ENCODE data around the gene MORN4. TPM values are rescaled to one million over a fixed set of nuclear protein-coding genes. Genes with fewer than 3 reads are reported as not detected.

Gene MORN4
- total and polyA plus RNA-seq, 8 donors: 4.1 to 21.1 (median 15.0) TPM

DNA sequence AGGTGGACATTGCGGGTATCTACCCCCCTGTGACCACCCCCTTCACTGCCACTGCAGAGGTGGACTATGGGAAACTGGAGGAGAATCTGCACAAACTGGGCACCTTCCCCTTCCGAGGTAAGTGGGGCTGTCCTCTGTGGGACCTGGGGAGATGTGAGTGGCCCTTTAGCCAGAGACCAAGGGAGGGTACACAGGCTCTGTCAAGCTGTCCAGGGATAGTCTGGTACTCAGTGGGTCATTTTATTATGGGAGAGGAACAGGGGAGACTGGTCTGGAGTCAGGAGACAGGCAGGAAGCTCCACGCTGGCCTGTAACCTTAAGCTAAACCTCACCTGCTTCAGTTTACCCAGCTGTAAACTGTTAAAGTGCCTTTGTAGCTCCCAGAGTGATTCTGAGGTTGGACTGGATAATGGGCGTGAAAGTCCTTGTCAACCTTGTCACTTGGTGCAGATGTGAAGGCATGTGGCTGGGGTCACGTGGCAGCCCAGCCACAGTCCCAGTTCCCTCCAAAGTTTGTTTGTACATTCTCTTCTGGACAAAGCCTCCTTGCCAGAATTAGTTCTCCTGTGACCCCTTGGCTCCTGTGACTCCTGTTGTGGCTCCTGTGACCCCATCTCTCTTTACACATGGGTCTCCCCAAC is 48.4 kb downstream of the MORN4 start:
- TF ChIP-seq, protein P1, sequence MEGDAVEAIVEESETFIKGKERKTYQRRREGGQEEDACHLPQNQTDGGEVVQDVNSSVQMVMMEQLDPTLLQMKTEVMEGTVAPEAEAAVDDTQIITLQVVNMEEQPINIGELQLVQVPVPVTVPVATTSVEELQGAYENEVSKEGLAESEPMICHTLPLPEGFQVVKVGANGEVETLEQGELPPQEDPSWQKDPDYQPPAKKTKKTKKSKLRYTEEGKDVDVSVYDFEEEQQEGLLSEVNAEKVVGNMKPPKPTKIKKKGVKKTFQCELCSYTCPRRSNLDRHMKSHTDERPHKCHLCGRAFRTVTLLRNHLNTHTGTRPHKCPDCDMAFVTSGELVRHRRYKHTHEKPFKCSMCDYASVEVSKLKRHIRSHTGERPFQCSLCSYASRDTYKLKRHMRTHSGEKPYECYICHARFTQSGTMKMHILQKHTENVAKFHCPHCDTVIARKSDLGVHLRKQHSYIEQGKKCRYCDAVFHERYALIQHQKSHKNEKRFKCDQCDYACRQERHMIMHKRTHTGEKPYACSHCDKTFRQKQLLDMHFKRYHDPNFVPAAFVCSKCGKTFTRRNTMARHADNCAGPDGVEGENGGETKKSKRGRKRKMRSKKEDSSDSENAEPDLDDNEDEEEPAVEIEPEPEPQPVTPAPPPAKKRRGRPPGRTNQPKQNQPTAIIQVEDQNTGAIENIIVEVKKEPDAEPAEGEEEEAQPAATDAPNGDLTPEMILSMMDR (IDR thresholded peaks at IDR 0.05): no peak
- no peaks in the 10 kb centered on the region for H3K27me3 ChIP-seq
- no peaks in the 10 kb centered on the region for H3K9me3 ChIP-seq
- H3K4me1 ChIP-seq: no peaks in the 10 kb centered on the region
- intact Hi-C loops (cut with DNase I): no loop called here
- no peak overlapping the region for H3K27ac ChIP-seq
- no peak overlapping the region for H3K4me3 ChIP-seq
- H3K36me3 ChIP-seq: no peaks in the 10 kb centered on the region
- ATAC-seq (no peak), DNase-seq (no peak)

DNA sequence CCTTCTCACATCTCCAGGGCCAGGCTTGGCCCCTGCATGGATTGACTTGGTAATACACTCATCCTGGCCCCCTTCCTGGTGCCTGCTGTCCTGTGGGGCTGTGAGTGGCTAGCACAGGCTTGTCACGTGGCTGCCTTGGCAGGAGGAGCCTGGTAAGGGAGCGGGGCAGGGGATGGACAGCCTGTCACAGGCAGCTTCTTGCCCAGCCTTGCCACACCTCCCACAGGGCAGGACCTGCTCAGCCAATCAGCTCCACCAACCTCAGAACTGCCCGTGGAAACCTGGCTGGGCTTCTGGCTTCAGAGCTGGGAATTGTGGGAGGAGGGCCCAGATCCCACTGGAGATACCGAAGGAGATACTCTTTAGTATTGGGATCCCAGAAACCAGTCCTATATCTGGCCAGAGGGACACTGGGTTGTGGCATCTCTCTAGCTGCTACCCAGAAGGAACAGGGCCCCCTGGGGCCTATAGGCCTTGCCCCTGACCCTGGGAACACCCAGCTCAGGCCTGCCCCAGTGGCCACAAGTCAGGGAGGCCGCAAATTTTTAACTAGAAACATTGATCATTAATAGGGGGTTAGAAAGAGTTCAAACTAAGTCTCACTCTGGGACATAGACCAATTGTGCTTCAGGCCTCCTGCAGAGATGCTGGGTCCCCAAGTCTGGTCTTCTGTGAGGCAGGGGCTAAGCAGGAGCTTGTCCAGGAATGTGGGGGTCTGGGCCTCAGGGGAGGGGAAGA is 49.1 kb downstream of the MORN4 start, which contains the start of gene HOGA1:
Gene HOGA1 (plus strand): TSS at position 330 of the 738 bp plus-strand sequence. CDS start 315 bp downstream, at position 645.
- Histone ChIP-seq H3K36me3 (no peaks in the 10 kb centered on the region), H3K27ac (no peak within 1 kb of the TSS), H3K4me3 (no peak within 1 kb of the TSS), H3K27me3 (no peaks in the 10 kb centered on the region), H3K4me1 (no peaks in the 10 kb centered on the region), H3K9me3 (no peaks in the 10 kb centered on the region)
- ATAC-seq (peak; percentile 84), DNase-seq (peak in 2 of 4 donors; percentile 16 to 61)
- intact Hi-C loops (cut with DNase I): no loop called here
- TF ChIP-seq, protein P1 (IDR thresholded peaks at IDR 0.05): no peak

DNA sequence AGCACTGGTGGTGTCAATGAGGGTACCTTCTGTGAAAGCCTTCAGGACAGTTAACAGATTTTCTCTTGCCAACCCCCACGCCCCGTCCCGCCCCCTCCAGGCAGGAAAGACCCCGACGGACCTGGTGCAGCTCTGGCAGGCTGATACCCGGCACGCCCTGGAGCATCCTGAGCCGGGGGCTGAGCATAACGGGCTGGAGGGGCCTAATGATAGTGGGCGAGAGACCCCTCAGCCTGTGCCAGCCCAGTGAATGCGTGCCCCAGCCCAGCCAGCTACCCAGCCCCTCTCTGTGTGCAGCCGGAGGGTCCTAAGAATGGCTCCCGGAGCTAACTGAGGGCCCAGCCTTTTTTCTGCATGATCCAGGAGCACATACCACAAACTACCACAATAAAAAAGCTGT is 49.8 kb downstream of the MORN4 start:
- ATAC-seq: no peak
- TF ChIP-seq, protein P1 (IDR thresholded peaks at IDR 0.05): no peak
- Histone ChIP-seq H3K27ac (no peak overlapping the region), H3K36me3 (no peaks in the 10 kb centered on the region), H3K4me1 (no peaks in the 10 kb centered on the region), H3K4me3 (no peak overlapping the region), H3K27me3 (peaks cover 0 to 5% of the 10 kb centered on the region in 2 donors), H3K9me3 (no peaks in the 10 kb centered on the region)
- intact Hi-C loops (cut with DNase I): no loop called here
- DNase-seq: no peak

DNA sequence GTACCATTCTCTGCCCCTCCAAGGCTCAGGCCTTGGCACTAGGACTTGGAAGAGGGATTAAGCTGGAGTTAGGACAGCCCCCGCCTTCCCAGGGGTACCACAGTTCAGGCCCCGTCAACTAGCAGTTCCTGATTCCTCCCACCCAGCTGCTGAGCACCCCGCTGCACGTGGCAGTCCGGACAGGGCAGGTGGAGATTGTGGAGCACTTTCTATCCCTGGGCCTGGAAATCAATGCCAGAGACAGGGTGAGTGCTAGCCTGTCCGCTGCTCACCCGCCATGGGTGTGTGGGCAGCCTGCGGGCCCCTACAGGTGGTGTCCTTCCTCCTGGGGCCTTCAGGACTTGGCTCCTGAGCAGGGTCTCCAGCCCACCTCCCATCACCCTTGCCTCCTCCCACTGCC is 51.1 kb downstream of the MORN4 start:
- DNase-seq: peak in 1 of 4 donors; percentile 24
- Histone ChIP-seq H3K27me3 (peaks cover 0 to 13% of the 10 kb centered on the region in 2 donors), H3K9me3 (no peaks in the 10 kb centered on the region), H3K36me3 (no peaks in the 10 kb centered on the region), H3K4me3 (no peak overlapping the region), H3K4me1 (no peaks in the 10 kb centered on the region), H3K27ac (no peak overlapping the region)
- ATAC-seq: no peak
- TF ChIP-seq, protein P1 (IDR thresholded peaks at IDR 0.05): no peak
- intact Hi-C loops (cut with DNase I): no loop called here

Measured in left lung (tissue), 10 donors.